GM18870 (cell line): ENCODE data around the gene C11orf68.

Experiments
- ATAC-seq: cut with Tn5 transposase; IDR thresholded peaks from one replicate; pipeline ENCODE4 v1.9.1; 2021; ENCODE audit warnings: moderate library complexity; ENCODE audit not compliant: unreplicated experiment

C11orf68 gene

GRCh38 chr11:65891219-65892136, 27.4 kb downstream of the C11orf68 start:
- no peak for ATAC-seq

GRCh38 chr11:65890324-65891218, 28.3 kb downstream of the C11orf68 start, which contains the start of gene CCDC85B:
Gene CCDC85B (plus strand): TSS chr11:65890673. CDS start chr11:65890784, 111 bp downstream.
- peak; percentile 43 for ATAC-seq

- ATAC-seq, result no peak
Observed at GRCh38 chr11:65888163-65888814, 30.6 kb downstream of the C11orf68 start, which contains the start of gene FIBP. Gene FIBP (minus strand): TSS chr11:65888471. CDS start chr11:65888418, 53 bp downstream.

GRCh38 chr11:65887723-65888162, 31.1 kb downstream of the C11orf68 start:
- ATAC-seq, result no peak

GRCh38 chr11:65886826-65887722, 31.8 kb downstream of the C11orf68 start:
- ATAC-seq, result no peak

- ATAC-seq, result no peak
Observed at GRCh38 chr11:65885808-65886536, 32.9 kb downstream of the C11orf68 start.

- ATAC-seq, result no peak
Observed at GRCh38 chr11:65885231-65885630, 33.6 kb downstream of the C11orf68 start.

- ATAC-seq, result no peak
Observed at GRCh38 chr11:65884716-65885092, 34.2 kb downstream of the C11orf68 start.

- ATAC-seq, result no peak
Observed at GRCh38 chr11:65883786-65884715, 34.8 kb downstream of the C11orf68 start.

GRCh38 chr11:65883058-65883761, 35.7 kb downstream of the C11orf68 start:
- ATAC-seq, result no peak

GRCh38 chr11:65882120-65883057, 36.5 kb downstream of the C11orf68 start:
- no peak for ATAC-seq

- ATAC-seq, result no peak
Observed at GRCh38 chr11:65880844-65881421, 37.9 kb downstream of the C11orf68 start.

GRCh38 chr11:65880027-65880426, 38.8 kb downstream of the C11orf68 start:
- ATAC-seq, result no peak

GRCh38 chr11:65879617-65880016, 39.2 kb downstream of the C11orf68 start, which contains the start of gene CTSW:
Gene CTSW (plus strand): TSS chr11:65879837. CDS start chr11:65879855, 18 bp downstream.
- no peak for ATAC-seq

GRCh38 chr11:65873318-65874156, 45.3 kb downstream of the C11orf68 start:
- ATAC-seq, result peak; percentile 60
